ENCODE results near the gene LTBP3.

Gene LTBP3

DNA sequence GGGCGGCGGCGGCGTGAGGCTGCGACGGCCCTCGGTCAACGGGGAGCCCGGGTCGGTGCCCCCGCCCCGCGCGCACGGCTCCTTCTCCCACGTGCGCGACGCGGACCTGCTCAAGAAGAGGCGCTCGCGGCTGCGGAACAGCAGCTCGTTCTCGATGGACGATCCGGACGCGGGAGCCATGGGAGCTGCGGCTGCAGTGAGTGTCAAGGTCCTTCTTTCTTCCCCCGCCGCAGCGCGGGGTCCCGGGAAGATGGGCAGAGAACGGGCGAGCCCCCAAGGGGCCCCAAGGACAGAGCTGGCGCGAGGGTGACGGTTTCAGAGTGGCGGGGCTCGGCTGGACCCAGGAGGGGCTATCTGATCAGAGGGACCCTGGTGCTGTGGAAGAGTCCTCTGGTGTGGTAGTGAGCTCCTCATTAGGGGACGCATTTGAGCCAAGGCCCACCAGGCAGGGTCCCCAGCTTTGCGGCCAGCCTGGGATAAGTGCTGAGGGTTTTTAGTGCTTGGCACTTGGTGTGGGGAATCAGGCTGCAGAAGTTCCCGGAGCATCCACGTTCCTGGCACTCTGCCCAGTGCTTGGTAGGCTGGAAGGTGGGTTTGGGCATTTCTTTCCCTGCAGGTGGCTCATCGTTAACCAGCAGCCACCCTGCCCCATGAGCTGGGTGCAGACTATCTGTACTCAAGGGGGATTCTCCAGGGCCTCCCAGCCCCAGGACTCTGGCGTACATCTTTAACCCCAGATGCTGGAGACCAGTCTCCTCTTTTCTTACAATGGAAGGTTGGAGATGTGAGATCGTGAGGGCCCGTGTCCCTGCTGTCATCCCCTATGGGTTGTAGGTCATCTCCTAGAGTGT is 27.5 kb upstream of the LTBP3 start:
- DNase-seq = no peak

DNA sequence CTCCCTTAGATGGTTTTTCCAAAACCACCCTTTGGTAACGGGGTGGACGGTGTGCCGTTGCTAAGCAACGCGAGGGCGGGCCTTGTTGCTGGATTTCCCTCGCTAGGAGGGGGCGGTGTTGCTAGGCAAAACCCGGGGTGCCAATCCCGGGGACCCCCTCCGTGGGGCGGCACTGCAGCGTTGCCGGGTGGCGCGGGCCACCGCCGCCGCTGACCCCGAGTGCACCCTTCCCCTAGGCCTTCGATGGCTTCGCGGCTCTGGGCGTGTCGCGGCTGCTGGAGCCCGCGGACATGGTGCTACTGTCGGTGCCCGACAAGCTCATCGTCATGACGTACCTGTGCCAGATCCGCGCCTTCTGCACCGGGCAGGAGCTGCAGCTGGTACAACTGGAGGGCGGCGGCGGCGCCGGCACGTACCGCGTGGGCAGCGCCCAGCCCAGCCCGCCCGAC is 26.6 kb upstream of the LTBP3 start:
- DNase-seq = no peak

DNA sequence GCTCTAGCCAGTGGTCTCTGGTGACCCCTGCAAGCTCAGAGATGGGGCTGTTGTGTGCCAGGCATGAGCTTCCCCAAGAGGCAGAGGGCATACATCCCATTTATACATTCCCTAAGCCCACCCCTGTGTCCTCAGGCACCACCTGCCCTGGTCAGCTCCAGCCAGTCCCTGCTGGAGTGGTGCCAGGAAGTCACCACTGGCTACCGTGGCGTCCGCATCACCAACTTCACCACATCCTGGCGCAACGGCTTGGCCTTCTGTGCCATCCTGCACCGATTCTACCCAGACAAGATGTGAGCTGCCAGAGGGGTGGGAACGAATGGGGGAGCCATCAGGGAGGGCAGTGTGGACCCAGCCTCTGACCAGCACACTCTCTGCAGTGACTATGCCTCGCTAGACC is 25.9 kb upstream of the LTBP3 start:
- no peak for DNase-seq

DNA sequence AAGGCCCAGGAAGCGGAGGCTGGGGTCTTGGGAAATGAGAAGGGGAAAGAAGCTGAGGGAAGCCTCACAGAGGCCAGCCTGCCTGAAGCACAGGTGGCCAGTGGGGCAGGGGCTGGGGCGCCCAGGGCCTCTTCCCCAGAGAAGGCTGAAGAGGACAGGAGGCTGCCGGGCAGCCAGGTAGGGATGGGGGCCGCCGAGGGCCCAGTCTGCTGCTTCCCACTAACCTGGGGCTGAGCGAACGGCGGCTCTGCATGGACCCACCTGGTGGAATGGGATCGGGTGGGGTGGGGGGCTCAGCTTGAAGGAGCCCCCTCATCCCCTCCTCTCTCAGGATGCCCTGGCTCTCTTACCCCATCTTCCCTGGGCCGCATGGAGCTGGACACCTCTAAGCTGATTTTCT is 25.4 kb upstream of the LTBP3 start:
- no peak for DNase-seq

DNA sequence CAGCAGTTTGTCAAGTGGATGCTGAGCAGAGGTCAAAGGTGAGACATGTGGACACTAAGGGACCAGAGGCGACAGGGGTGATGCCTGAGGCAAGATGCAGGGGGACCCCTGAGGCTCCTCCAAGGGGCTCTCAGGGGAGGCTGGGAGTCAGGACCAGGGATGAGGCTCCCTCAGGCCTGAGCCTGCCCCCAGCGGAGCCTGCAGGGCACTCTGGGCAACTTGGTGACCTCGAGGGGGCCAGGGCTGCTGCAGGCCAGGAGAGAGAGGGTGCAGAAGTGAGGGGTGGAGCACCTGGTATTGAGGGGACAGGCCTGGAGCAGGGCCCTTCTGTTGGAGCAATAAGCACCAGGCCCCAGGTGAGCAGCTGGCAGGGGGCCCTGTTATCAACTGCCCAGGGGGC is 23.8 kb upstream of the LTBP3 start:
- no peak for DNase-seq

DNA sequence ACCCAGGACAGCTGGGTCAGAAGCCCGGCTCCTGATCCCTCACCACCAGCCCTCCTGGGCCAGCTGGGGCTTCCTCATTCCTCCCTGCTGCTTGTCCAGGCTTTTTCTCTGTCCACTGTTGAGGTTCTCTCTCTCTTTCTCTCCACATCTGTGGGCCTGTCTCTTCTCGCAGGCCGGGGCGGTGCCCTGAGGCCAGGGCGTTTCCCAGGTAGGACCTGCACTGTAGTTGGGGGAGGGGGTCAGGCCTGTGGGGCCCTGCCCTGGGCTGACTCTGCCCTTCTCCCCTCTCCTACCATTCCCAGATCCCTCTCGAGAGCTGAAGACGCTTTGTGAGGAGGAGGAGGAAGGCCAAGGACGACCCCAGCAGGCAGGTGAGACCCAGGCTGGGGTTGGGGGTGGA is 22.6 kb upstream of the LTBP3 start:
- no peak for DNase-seq

DNA sequence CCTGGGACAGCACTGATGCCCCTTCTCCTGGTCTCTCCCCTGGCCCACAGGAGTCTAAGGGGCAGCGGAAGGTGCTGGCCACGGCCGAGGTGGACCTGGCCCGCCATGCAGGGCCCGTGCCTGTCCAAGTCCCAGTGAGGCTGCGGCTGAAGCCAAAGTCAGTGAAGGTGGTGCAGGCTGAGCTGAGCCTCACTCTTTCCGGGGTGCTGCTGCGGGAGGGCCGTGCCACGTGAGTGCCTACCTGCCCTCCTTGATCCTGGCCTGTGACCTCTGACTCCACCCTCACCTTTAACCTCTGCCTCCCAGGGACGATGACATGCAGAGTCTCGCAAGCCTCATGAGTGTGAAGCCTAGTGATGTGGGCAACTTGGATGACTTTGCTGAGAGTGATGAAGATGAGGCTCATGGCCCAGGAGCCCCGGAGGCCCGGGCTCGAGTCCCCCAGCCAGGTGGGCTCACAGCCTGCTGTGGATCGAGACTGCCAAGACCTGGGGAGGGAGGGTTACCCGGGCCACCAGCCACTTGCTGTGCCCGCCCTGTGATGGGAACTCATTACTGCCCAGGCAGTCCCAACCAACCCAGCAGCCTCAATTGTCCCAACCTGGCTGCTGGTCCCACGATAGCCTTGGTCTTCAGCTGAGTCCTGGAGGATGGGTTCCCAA is 22.0 kb upstream of the LTBP3 start:
- DNase-seq = no peak

DNA sequence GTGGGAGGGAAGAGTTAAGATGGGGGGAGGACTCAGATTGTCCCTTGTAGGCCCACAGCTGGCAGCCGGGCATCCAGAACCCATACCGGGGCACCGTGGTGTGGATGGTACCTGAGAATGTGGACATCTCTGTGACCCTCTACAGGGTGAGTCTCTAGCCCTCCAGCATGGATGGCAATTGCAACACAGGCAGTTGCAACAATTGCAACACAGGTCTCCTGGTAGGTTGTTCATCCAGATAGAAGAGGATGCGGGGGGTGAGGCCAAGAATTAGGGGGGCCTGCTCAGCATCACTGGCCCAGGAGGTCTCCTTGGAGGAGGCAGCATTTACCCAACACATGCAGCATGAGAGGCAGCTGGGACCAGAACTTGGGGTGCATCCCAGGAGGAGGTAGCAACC is 21.1 kb upstream of the LTBP3 start:
- no peak for DNase-seq

DNA sequence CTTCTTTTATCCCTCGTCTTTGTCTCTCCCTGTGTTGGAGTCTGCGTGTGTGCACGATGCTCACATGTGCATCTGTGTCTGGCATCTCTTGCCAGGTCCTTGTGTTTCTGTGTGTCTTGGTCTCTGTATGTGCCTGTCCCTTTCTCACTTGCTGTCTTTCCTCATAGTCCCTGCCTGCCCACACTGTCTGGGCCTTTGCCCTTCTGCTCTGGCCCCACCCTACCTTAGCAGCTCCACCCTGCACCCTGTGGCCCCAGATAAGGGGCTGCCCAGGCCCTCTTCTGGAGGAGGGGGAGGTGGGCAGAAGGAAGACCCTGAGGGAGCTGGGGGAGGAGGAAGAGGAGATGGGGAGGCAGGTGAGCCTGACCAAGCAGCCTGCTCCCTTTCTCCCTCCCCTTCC is 20.5 kb upstream of the LTBP3 start:
- no peak for DNase-seq

DNA sequence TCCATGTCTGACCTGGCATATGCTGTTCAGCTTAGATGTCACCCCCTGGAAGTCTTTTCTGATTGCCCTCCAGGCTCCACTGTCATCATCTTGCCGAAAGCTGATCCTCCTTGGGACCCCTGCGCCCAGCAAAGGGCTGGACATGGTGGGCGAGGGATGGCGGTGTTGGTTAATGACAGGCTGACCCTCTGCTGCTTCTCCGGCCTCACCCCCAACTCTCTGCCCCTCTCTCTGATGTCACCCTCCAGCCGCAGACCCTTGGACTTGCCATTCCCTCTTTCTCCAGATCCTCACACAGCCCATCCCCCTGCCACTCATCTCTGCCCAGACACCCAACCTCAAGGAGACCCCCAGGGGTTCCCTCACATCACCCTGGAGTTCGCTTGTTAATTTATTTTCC is 20.0 kb upstream of the LTBP3 start:
- no peak for DNase-seq

DNA sequence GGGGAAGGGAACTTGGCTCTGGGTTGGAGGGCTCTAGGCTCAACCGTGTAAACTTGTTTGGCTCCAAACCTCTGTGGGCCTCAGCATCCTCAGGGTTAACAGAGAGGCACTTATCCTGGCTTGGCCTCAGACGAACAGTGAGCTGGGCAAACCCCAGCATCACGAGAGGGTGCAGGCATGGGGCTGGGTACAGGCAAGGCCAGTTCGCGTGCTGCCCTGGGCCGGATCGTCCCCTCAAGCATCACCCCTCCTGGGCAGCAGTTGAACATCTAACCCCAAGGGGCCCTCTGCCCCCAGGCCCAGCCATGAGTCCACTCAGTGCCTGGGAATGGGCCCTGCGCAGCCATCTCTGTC is 19.6 kb upstream of the LTBP3 start:
- no peak for DNase-seq

DNA sequence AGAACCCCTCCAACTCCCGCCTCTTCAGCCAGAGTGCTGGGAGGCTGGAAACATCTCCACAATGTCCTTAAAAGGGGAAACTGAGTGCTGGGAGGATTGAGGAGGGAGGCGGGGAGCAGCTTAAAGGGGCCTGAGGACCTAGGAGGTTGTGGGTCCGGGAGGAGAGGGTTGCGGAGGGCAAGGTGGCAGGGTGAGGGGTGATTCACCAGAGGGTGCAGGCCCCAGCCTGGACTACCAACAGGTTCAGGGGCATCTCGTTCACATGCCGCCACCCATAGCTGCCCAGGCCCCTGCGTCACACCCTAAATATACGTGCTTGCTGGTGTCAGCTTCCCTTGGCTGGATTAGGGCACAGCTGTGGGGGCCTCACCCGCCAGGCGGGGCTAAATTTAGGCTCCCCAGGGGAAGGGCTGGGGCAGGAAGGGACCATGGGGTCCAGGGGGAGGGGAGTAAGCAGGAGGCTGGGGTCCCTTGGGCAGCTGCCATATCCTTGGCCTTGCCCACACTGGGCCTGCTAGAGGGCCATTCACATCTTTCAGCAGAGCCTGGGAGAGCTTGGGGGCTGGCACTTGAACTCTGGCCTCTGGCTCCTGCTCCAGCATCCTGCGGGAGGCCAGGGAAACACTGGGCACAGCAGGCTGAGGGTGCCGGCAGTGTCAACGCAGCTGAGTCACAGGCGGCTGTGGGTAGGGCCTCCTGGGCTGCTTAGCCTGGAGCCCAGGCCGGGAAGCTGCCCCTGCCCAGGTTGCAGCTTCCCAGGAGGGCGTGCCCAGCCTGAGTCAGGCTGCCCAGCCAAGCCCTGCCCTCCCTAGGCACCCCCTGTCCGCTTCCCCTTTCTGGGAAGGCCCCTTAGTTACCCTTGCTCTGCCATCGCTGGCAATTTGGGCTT is 19.0 kb upstream of the LTBP3 start:
- DNase-seq = no peak

DNA sequence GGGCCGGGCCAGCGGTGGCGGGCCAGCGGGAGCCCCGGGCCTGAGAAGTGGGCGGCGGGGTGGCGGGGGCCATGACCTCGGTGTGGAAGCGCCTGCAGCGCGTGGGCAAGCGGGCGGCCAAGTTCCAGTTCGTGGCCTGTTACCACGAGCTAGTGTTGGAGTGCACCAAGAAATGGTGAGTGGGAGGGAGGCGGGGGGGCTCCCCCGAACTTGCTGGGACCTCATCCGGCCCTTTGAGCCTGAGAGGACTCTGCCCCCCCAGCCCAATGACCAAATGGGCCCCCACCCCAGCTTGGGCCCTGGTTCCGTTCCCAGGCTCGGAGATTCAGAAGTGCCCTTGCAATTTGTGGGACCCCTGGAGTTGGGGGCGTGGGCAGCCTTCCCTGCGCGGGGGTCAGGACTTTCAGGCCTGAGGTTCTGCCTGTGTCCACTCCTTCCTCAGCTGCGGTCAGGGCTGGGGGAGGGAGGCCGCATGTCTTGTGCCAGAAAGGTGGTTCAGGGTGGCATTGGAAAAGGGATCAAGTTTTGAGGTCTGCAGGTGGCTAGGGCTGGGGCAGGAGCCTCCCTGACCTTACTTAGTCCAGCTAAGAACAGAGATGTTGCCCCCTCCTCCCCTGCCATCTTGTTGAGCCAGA is 18.2 kb upstream of the LTBP3 start:
- no peak for DNase-seq

DNA sequence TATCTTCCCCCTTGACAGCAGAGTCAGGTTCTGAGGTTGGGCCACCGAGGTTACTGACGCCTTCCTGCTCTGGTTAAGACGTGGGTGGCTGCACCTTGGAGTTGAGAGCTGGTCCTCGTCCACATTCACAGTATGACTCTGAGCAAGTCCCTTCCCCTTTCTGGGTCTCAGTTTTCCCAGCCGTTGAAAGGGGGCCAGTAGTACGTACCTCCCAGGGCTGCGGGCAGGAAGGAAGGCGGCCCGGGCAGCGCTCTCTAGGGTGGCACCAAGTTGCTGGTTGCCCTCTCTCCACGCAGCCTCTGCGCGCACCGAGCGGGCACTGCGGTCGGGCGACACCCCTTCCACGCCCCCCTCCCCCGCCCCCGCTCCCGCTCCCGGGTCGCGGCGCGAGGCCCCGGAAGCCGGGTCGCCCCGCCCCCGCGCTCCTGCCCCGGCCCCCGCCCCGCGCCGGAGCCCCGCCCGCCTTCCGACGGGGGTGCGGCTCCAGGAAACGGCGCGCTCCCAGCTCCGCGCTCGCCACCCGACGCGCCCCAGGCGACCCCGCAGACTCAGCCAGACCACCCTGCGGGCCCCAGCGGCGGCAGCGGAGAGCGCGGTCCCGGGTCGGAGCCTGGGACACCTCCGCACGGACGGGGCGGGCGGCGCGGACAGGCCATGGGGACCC is 17.5 kb upstream of the LTBP3 start, which contains the start of gene EHBP1L1:
Gene EHBP1L1, plus strand, starts transcription at position 486 of the 664 bp plus-strand sequence. CDS start 250 bp downstream, outside the sequence.
- no peak for DNase-seq

DNA sequence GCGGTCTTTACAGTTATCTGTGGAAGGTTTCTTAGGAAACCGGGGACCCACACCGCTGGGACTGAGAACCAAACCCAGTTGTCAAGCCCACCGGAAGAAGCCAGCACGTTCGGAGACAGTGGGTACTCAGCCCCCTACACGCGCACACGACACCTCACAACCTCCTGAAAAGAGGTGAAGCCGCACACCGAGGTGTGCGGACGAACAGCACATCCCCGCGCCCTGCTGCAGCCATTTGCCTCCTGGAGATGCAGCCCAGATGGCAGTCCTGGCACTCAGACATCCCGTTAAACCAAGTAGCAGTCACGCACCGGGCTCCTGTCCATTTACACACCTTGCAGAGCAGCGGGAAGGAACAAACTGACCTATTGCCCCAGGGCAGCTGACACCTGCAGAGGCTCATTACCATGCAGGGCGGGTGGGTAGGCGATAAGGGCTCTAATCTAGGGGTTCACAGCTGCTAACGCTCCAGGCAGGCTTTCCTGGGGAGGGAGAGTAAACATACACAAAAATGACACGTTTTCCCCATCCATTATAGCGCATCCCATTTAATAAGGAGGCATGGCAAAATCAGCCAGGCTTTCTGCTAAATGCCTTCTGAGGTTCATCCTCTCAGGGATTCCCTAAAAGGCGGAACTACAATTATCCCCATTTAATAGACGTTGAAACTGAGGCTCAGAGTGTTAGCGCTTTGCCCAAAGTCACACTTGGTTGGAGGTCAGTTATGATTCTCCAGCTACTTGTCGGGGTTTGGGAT is 16.8 kb upstream of the LTBP3 start:
- DNase-seq = no peak

DNA sequence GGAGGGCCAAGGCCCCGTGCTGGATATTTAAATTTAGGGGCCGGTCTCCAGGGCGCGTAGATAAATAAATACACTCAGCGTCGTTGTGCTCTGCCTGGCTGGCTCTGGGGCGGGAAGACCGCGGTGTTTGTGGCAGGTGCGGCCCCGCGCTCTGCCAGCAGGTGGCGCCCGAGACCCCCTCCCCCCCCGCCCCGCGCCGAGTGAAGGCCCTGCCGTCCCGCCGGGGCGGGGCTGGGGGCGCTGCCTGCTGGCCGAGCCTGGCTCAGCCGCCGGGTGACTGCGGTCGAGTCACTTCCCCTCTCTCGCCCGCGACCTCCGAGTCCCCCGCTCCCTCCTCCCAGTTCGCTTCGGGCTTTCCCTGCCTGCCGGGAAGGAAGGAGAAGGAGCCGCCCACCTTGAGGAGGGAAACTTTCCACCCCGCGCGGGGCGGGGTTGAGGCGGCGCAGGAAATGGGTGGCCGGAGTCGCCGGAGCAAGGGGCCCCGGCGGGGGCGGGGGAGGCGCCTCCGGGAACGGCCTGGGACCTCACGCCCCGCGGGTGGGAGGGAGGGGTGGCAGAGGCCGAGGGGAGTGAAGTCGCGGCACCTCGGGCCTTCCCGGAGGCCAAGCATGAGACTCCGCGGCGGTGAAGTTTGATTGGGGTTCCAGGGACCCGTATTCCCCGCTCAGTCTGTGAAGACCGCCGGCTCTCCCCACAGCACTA is 16.1 kb upstream of the LTBP3 start:
- DNase-seq = peak; percentile 75

DNA sequence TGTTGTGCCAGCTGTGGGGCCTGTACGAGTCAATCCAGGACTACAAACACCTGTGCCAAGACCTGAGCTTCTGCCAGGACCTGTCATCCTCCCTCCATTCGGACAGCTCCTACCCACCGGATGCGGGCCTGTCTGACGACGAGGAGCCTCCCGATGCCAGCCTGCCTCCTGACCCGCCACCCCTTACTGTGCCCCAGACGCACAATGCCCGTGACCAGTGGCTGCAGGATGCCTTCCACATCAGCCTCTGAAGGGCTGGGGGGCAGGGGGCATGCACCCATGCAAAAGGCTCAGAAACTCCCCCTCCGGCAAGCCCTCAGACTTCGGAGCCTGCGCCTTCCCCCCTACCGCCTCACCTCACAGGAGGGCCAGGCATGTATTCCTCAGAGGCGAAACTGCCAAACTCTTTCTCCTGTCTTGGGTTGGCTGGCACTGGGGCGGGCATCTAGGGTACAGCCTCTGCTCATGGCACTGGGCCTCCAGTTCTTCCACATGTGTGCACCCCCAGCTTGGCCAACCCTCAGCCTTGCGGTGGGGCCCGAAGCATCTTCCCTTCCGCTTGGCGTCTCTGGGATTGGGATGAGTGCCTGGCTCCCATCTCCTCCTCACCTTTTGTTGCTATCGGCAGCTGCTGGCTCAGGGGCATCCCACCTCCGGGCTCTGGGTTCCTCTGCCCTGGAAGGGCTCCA is 15.4 kb upstream of the LTBP3 start:
- DNase-seq = no peak

DNA sequence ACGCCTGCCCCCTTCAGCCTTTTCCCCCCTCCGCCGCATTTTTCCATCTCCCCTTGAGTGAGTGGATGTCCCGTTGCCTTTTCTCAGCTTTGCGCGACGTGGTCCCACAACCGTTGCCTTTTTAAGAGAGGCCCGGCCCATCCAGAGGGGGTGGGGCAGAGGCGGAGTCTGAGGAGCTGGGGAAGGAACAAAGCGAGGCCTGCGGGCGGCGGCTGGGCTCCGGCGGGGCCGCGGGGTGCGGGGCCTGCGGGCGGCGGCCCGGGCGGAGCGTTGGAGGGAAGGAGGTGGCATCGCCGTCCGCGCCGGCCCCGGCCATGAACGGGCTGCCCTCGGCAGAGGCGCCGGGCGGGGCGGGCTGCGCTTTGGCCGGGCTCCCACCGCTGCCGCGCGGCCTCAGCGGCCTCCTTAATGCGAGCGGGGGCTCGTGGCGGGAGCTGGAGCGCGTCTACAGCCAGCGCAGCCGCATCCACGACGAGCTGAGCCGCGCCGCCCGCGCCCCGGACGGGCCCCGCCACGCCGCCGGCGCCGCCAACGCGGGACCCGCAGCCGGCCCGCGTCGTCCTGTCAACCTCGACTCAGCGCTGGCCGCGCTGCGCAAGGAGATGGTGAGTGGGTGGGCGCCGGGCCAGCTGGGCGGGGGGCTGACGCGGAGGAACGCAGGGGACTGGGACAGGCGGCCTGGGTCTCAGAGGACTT is 14.3 kb upstream of the LTBP3 start, which contains the start of gene FAM89B:
Gene FAM89B, plus strand, starts transcription at position 183 of the 696 bp plus-strand sequence. Its CDS starts 132 bp downstream, at position 315.
- DNase-seq = no peak

DNA sequence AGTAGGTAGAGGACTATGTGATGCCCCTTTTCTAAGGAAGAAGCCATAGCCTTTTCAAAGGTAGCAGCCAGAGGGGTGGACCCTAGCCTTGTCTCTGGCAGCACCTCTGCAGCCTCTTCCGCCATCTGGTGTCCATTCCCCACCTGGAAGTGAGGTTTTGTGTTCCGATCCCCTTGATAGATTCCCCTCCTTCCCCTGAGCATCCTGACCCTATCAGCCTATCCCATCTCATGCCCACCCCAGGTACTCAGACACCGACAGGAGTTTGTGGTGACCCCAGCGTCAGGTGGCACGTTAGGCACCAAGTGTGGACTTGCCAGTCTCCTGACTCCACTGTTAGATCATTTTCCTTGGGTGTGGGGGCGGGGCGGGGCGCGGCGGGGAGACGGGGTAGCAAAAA is 13.8 kb upstream of the LTBP3 start:
- DNase-seq = no peak

DNA sequence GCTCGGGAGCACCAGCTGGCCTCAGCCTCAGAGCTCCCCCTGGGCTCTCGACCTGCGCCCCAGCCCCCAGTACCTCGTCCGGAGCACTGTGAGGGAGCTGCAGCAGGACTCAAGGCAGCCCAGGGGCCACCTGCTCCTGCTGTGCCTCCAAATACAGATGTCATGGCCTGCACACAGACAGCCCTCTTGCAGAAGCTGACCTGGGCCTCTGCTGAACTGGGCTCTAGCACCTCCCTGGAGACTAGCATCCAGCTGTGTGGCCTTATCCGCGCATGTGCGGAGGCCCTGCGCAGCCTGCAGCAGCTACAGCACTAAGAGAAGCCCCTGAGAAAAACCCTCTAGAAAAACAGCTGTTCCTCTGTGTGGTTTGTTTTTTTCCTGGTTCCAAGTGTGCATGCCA is 13.3 kb upstream of the LTBP3 start:
- DNase-seq = no peak

Measured in GOT3 (cell line).